Peyer's patch (tissue), 4 donors: ENCODE data around the gene NOS1AP.

Source experiments
- CTCF ChIP-seq, 6 experiments: fragments of 450-650 bp in 4 of 6; fragments of 200-600 bp in 2 of 6; sonication (generic) in 1 of 6; IDR thresholded peaks; one replicate each; pipeline ENCODE4 v1.5.1; 2017 to 2019; ENCODE audit warnings: antibody characterized with exemption in 6 of 6, mild to moderate bottlenecking in 3 of 6, moderate library complexity in 1 of 6
- POLR2A ChIP-seq, 2 donors: fragments of 450-650 bp; IDR thresholded peaks; one replicate each; pipeline ENCODE4 v1.5.1; 2017; ENCODE audit warnings: antibody characterized with exemption in 2 of 2, mild to moderate bottlenecking in 2 of 2, moderate library complexity in 2 of 2

- TF ChIP-seq CTCF (IDR thresholded peaks at IDR 0.05) (no peak), POLR2A (IDR thresholded peaks at IDR 0.05) (no peak)
Measured at GRCh38 chr1:162180813-162181212, 111.3 kb downstream of the NOS1AP start.
